HG02852 (cell line): ENCODE results near the gene KRTAP12-1.

Source experiments
- ATAC-seq: cut with Tn5 transposase; IDR thresholded peaks from one replicate; pipeline ENCODE4 v1.9.1; 2021; ENCODE audit warnings: mild to moderate bottlenecking, moderate library complexity; ENCODE audit not compliant: unreplicated experiment

The KRTAP12-1 gene

GRCh38 chr21:44711327-44712202 lies 29.6 kb upstream of the KRTAP12-1 start, which contains the start of gene TSPEAR:
TSS of gene TSPEAR (minus strand) at chr21:44711572. CDS start at chr21:44711514, 58 bp downstream.
- ATAC-seq: no peak

- ATAC-seq: no peak
These were observed 28.9 kb upstream of the KRTAP12-1 start for GRCh38 chr21:44710756-44711326.

- ATAC-seq: no peak
These were observed 28.3 kb upstream of the KRTAP12-1 start for GRCh38 chr21:44710294-44710665.

- no peak for ATAC-seq
These were observed 27.7 kb upstream of the KRTAP12-1 start for GRCh38 chr21:44709426-44710293.

- no peak for ATAC-seq
These were observed 27.0 kb upstream of the KRTAP12-1 start for GRCh38 chr21:44708866-44709425.

- ATAC-seq: no peak
These were observed 26.4 kb upstream of the KRTAP12-1 start for GRCh38 chr21:44708213-44708865.

- ATAC-seq: no peak
These were observed 25.0 kb upstream of the KRTAP12-1 start for GRCh38 chr21:44706706-44707581.

GRCh38 chr21:44706026-44706705 lies 24.2 kb upstream of the KRTAP12-1 start:
- no peak for ATAC-seq

- no peak for ATAC-seq
These were observed 22.7 kb upstream of the KRTAP12-1 start for GRCh38 chr21:44704636-44705001.

GRCh38 chr21:44703731-44704635 lies 22.0 kb upstream of the KRTAP12-1 start:
- no peak for ATAC-seq

- ATAC-seq: no peak
These were observed 21.2 kb upstream of the KRTAP12-1 start for GRCh38 chr21:44702973-44703730.

- no peak for ATAC-seq
These were observed 20.4 kb upstream of the KRTAP12-1 start for GRCh38 chr21:44702111-44702972.

GRCh38 chr21:44701541-44701940 lies 19.6 kb upstream of the KRTAP12-1 start:
- ATAC-seq: no peak

- ATAC-seq: no peak
These were observed 19.0 kb upstream of the KRTAP12-1 start for GRCh38 chr21:44701023-44701400.

GRCh38 chr21:44700101-44701022 lies 18.4 kb upstream of the KRTAP12-1 start:
- ATAC-seq: no peak
